Neural cell (in vitro differentiated cells): Measurements from ENCODE around the gene PSMG3. TPM values are rescaled to one million over a fixed set of nuclear protein-coding genes. Genes with fewer than 3 reads are reported as not detected.

Experiments used
- H2AFZ ChIP-seq: fragments of 200-600, 300-800 bp; sonication (generic), shearing (Covaris generic); 2 replicates; pipeline ENCODE4 v1.6.0; 2014; ENCODE audit warnings: low read depth, mild to moderate bottlenecking, antibody characterized with exemption, low read length, moderate library complexity
- H3F3A ChIP-seq: fragments of 200-600 bp; shearing (Covaris generic); 2 replicates; pipeline ENCODE4 v1.6.1; 2016; ENCODE audit warnings: mild to moderate bottlenecking, moderate library complexity, mixed read lengths, antibody characterized with exemption, low read length; ENCODE audit not compliant: insufficient read depth, poor library complexity, severe bottlenecking
- H3K27ac ChIP-seq: fragments of 200-600, 300-800 bp; sonication (generic), shearing (Covaris generic); 2 replicates; pipeline ENCODE4 v1.5.1; 2014; ENCODE audit warnings: mild to moderate bottlenecking, low read length, moderate library complexity
- H3K27me3 ChIP-seq: fragments of 300-800, 200-600 bp; sonication (generic), shearing (Covaris generic); 2 replicates; pipeline ENCODE4 v1.6.0; 2014; ENCODE audit warnings: mild to moderate bottlenecking, low read depth, low read length, moderate library complexity; ENCODE audit not compliant: insufficient read depth
- H3K36me3 ChIP-seq: fragments of 300-800, 200-600 bp; sonication (generic), shearing (Covaris generic); 2 replicates; pipeline ENCODE4 v1.5.1; 2014; ENCODE audit warnings: mild to moderate bottlenecking, antibody characterized with exemption, low read length, moderate library complexity; ENCODE audit not compliant: insufficient read depth
- H3K4me2 ChIP-seq: fragments of 300-800, 200-600 bp; sonication (generic), shearing (Covaris generic); 2 replicates; pipeline ENCODE4 v1.6.0; 2014; ENCODE audit warnings: mild to moderate bottlenecking, low read length
- H3K4me3 ChIP-seq: fragments of 300-800, 200-600 bp; sonication (generic), shearing (Covaris generic); 2 replicates; pipeline ENCODE4 v1.5.1; 2014; ENCODE audit warnings: mild to moderate bottlenecking, low read length, moderate library complexity
- H3K79me2 ChIP-seq: fragments of 200-600 bp; shearing (Covaris generic); replicated peaks from 2 replicates; pipeline ENCODE4 v1.6.0; 2014; ENCODE audit warnings: mild to moderate bottlenecking, low read length, moderate library complexity; ENCODE audit not compliant: insufficient read depth
- H3K9ac ChIP-seq: fragments of 300-800, 200-600 bp; sonication (generic), shearing (Covaris generic); 2 replicates; pipeline ENCODE4 v1.6.1; 2016; ENCODE audit warnings: mild to moderate bottlenecking, low read length, mixed read lengths
- H3K9me2 ChIP-seq: fragments of 200-600 bp; shearing (Covaris generic); 2 replicates; pipeline ENCODE4 v1.6.1; 2016; ENCODE audit warnings: mild to moderate bottlenecking, low read length, mixed read lengths; ENCODE audit not compliant: insufficient read depth
- H3K9me3 ChIP-seq: fragments of 200-600, 300-800 bp; sonication (generic), shearing (Covaris generic); 2 replicates; pipeline ENCODE4 v1.6.1; 2016; ENCODE audit warnings: mild to moderate bottlenecking, mixed run types, low read length, moderate library complexity, mixed read lengths
- H4K20me1 ChIP-seq: fragments of 200-600 bp; shearing (Covaris generic); 2 replicates; pipeline ENCODE4 v1.6.1; 2016; ENCODE audit warnings: mild to moderate bottlenecking, mixed run types; ENCODE audit not compliant: insufficient read depth
- EP300 ChIP-seq: fragments of 450-650 bp; conservative IDR thresholded peaks from 2 replicates; pipeline ENCODE4 v1.6.1; 2014; ENCODE audit warnings: antibody characterized with exemption, mild to moderate bottlenecking, moderate library complexity; ENCODE audit not compliant: poor library complexity, severe bottlenecking
- EZH2 ChIP-seq: fragments of 200-600, 300-800 bp; shearing (Covaris generic), sonication (generic); IDR thresholded peaks from 2 replicates; pipeline ENCODE4 v1.6.1; 2014; ENCODE audit warnings: antibody characterized with exemption, low read length, borderline replicate concordance, mild to moderate bottlenecking; ENCODE audit not compliant: insufficient read depth, poor library complexity, severe bottlenecking
- MXI1 ChIP-seq: fragments of 450-650 bp; conservative IDR thresholded peaks from 2 replicates; pipeline ENCODE4 v1.6.1; 2014; ENCODE audit warnings: antibody characterized with exemption, mild to moderate bottlenecking; ENCODE audit not compliant: poor library complexity, severe bottlenecking
- POLR2AphosphoS5 ChIP-seq: IDR thresholded peaks from 2 replicates; pipeline ENCODE4 v1.6.1; 2012
- RAD21 ChIP-seq: fragments of 450-650 bp; conservative IDR thresholded peaks from 2 replicates; pipeline ENCODE4 v1.6.1; 2014; ENCODE audit warnings: antibody characterized with exemption, mild to moderate bottlenecking, moderate library complexity
- SMC3 ChIP-seq: fragments of 450-650 bp; conservative IDR thresholded peaks from 2 replicates; pipeline ENCODE4 v1.6.1; 2014; ENCODE audit warnings: antibody characterized with exemption, mild to moderate bottlenecking, moderate library complexity; ENCODE audit not compliant: poor library complexity
- TAF1 ChIP-seq: IDR thresholded peaks from 2 replicates; pipeline ENCODE4 v1.6.1; 2012; ENCODE audit warnings: low read depth
- polyA plus RNA-seq: library from polyadenylated mRNA; depleted of rRNA; stranded (reverse); fragments of >200 nt; gene quantifications from 2 replicates; pipeline ENCODE4 v1.2.3, GENCODE V29; 2014
- TF ChIP-seq, protein P1 (sequence below): fragments of 450-650 bp; IDR thresholded peaks from 2 replicates; pipeline ENCODE4 v1.5.1; 2014; ENCODE audit warnings: antibody characterized with exemption, mild to moderate bottlenecking, moderate library complexity; ENCODE audit not compliant: poor library complexity, severe bottlenecking
- TF ChIP-seq, protein P2 (sequence below): IDR thresholded peaks from 2 replicates; pipeline ENCODE4 v1.6.1; 2012; ENCODE audit warnings: borderline replicate concordance

The PSMG3 gene
- polyA plus RNA-seq, 1 donor from 2014 or later, result 50.6 TPM

DNA sequence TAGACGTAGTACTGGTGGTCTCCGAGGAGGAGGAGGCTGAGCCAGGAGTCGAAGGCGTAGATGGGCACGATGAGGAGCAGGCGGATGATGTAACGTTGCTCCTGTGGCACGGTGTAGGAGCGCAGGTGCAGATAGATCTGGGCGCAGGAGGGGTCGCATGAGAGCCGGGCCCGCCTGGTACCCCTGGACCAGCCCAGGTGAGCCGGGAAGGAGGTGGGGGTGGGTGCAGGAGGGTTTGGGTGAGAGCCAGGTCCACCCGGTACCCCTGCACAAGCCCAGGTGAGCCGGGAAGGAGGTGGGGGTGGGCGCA, 19.0 kb downstream of the PSMG3 start:
- H3K4me3 ChIP-seq, result no peak overlapping the region

DNA sequence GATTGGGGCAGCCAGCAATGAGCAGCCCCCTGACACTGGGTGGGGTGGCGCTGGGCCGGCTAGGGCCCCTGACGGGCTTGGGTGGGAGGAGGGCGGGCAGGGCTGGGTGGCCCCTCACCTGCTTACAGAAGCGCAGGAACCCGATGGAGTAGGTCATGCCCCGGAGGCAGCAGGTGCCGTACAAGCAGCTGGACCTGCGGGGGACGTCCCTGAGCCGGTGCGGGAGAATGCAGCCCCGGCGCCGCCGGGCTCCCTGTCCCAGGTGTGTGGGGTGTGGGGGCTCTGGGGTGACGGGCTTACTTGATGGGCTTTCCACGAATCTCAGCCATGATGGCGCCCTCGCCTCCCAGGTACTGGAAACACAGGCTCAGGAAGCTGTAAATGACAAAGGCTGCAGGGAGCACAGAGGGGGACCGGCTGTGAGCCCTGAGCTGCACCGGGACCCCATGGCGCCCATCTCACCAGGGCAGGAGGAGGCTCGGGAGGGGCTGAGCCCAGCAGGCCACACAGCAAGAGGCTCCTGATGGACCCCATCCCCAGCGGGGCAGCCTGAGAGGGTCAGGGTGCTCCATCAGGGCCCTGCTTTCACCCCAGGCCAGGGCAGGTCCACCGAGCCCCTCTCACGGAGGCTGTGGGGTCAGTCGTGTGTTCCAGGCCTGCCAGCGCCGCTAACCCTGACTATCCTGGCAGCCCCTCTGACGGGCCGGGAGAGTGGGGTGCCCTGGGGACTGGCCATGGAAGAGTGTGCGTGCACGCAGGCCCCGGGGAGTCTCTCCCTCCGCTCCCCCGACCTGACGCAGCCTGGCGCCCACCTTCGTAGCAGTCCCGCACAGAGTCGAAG, 19.6 kb downstream of the PSMG3 start:
- H3K36me3 ChIP-seq, result no peaks in the 10 kb centered on the region
- no peaks in the 10 kb centered on the region for H3K27me3 ChIP-seq
- no peak overlapping the region for H3K4me2 ChIP-seq
- no peak overlapping the region for H2AFZ ChIP-seq
- H3K9me3 ChIP-seq, result no peaks in the 10 kb centered on the region
- H3K79me2 ChIP-seq, result no peaks in the 10 kb centered on the region
- no peak overlapping the region for H3K27ac ChIP-seq
- TF ChIP-seq, protein P1, sequence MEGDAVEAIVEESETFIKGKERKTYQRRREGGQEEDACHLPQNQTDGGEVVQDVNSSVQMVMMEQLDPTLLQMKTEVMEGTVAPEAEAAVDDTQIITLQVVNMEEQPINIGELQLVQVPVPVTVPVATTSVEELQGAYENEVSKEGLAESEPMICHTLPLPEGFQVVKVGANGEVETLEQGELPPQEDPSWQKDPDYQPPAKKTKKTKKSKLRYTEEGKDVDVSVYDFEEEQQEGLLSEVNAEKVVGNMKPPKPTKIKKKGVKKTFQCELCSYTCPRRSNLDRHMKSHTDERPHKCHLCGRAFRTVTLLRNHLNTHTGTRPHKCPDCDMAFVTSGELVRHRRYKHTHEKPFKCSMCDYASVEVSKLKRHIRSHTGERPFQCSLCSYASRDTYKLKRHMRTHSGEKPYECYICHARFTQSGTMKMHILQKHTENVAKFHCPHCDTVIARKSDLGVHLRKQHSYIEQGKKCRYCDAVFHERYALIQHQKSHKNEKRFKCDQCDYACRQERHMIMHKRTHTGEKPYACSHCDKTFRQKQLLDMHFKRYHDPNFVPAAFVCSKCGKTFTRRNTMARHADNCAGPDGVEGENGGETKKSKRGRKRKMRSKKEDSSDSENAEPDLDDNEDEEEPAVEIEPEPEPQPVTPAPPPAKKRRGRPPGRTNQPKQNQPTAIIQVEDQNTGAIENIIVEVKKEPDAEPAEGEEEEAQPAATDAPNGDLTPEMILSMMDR, result no peak
- TF ChIP-seq RAD21 (no peak), MXI1 (no peak), EZH2 (no peak), SMC3 (no peak), EP300 (no peak), TAF1 (no peak), POLR2AphosphoS5 (no peak)
- TF ChIP-seq, protein P2, sequence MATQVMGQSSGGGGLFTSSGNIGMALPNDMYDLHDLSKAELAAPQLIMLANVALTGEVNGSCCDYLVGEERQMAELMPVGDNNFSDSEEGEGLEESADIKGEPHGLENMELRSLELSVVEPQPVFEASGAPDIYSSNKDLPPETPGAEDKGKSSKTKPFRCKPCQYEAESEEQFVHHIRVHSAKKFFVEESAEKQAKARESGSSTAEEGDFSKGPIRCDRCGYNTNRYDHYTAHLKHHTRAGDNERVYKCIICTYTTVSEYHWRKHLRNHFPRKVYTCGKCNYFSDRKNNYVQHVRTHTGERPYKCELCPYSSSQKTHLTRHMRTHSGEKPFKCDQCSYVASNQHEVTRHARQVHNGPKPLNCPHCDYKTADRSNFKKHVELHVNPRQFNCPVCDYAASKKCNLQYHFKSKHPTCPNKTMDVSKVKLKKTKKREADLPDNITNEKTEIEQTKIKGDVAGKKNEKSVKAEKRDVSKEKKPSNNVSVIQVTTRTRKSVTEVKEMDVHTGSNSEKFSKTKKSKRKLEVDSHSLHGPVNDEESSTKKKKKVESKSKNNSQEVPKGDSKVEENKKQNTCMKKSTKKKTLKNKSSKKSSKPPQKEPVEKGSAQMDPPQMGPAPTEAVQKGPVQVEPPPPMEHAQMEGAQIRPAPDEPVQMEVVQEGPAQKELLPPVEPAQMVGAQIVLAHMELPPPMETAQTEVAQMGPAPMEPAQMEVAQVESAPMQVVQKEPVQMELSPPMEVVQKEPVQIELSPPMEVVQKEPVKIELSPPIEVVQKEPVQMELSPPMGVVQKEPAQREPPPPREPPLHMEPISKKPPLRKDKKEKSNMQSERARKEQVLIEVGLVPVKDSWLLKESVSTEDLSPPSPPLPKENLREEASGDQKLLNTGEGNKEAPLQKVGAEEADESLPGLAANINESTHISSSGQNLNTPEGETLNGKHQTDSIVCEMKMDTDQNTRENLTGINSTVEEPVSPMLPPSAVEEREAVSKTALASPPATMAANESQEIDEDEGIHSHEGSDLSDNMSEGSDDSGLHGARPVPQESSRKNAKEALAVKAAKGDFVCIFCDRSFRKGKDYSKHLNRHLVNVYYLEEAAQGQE, result no peak
- H3K9ac ChIP-seq, result no peak overlapping the region
- H3K4me3 ChIP-seq, result no peak overlapping the region
- H3K9me2 ChIP-seq, result no peaks in the 10 kb centered on the region
- no peaks in the 10 kb centered on the region for H4K20me1 ChIP-seq
- H3F3A ChIP-seq, result no peaks in the 10 kb centered on the region

More for the DNA sequence above, 19.0 kb downstream of the PSMG3 start:
- H3K27ac ChIP-seq, result no peak overlapping the region
- H2AFZ ChIP-seq, result no peak overlapping the region
- H3K79me2 ChIP-seq, result no peaks in the 10 kb centered on the region
- H3K9ac ChIP-seq, result no peak overlapping the region
- no peaks in the 10 kb centered on the region for H3K36me3 ChIP-seq
- H3K4me2 ChIP-seq, result no peak overlapping the region
- H4K20me1 ChIP-seq, result no peaks in the 10 kb centered on the region
- no peaks in the 10 kb centered on the region for H3K9me2 ChIP-seq
- no peaks in the 10 kb centered on the region for H3F3A ChIP-seq
- H3K27me3 ChIP-seq, result no peaks in the 10 kb centered on the region
- no peaks in the 10 kb centered on the region for H3K9me3 ChIP-seq
- TF ChIP-seq EP300 (no peak), EZH2 (no peak)
